Hematopoietic multipotent progenitor cell treated with erythropoietin and hydrocortisone succinate and interleukin-3 and kit ligand, for 4 days (in vitro differentiated cells): ENCODE results near the gene SWAP70.

Experiments
- DNase-seq: peaks from one replicate; pipeline ENCODE4 v3.0.0-alpha.2; 2015

SWAP70 gene

GRCh38 chr11:9780929-9781328, 117.1 kb downstream of the SWAP70 start:
- DNase-seq, result no peak

- no peak for DNase-seq
These were observed 120.1 kb downstream of the SWAP70 start for GRCh38 chr11:9783986-9784385.

GRCh38 chr11:9784602-9785315, 120.9 kb downstream of the SWAP70 start:
- DNase-seq, result peak; percentile 77

GRCh38 chr11:9787260-9787659, 123.4 kb downstream of the SWAP70 start:
- DNase-seq, result no peak

GRCh38 chr11:9787981-9788521, 124.2 kb downstream of the SWAP70 start:
- DNase-seq, result peak; percentile 74

- DNase-seq, result peak; percentile 84
These were observed 126.0 kb downstream of the SWAP70 start for GRCh38 chr11:9789910-9790309.

GRCh38 chr11:9790703-9791102, 126.8 kb downstream of the SWAP70 start:
- DNase-seq, result no peak

GRCh38 chr11:9796266-9796665, 132.4 kb downstream of the SWAP70 start:
- no peak for DNase-seq

GRCh38 chr11:9796854-9797253, 133.0 kb downstream of the SWAP70 start:
- no peak for DNase-seq

- DNase-seq, result no peak
These were observed 133.4 kb downstream of the SWAP70 start for GRCh38 chr11:9797300-9797699.

- no peak for DNase-seq
These were observed 136.0 kb downstream of the SWAP70 start for GRCh38 chr11:9799886-9800285.

- no peak for DNase-seq
These were observed 138.5 kb downstream of the SWAP70 start for GRCh38 chr11:9802291-9802861.
